HG03460 (cell line): ENCODE measurements around the gene SAMD4A.
"Not testable (repeated sequence)": the region's sequence is repeated elsewhere in the genome, so short reads cannot be mapped to it uniquely, and the experiment has no call there.

Experiments
- ATAC-seq: cut with Tn5 transposase; IDR thresholded peaks from one replicate; pipeline ENCODE4 v1.9.1; 2021; ENCODE audit not compliant: unreplicated experiment

SAMD4A gene

GRCh38 chr14:54594537-54594936, 27.6 kb downstream of the SAMD4A start:
- ATAC-seq, result no peak

DNA sequence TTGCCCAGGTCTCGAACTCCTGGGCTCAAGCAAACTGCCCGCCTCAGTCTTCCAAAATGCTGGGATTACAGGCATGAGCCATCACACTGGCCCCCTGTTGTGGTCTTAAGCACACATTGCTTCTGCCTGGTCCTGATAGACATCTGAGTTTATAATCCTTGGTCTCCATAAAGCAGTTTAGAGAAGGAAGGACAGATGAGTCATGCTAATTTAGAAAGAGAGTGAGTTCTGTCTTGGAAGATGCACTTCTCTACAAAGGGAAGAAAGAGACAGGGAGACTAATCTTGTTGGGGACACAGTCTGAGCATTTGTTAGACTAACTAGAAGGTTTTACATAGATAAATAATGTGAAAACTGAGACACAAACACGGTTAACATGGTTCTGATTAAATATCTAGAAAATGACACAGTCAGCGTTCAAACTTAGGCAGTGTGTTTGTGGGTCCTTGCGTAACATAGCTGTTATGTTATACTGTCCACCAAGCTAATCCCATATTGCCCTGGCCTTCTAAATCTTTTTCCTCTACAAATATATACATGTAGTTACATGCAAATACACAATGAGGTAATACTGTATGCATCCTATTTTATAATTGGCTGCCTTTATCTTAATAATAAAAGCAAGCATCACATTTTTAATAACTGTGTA, 31.0 kb downstream of the SAMD4A start:
- no peak for ATAC-seq

GRCh38 chr14:54599966-54600716, 33.2 kb downstream of the SAMD4A start:
- ATAC-seq, result no peak

GRCh38 chr14:54600717-54601109, 33.8 kb downstream of the SAMD4A start:
- no peak for ATAC-seq

- ATAC-seq, result no peak
These were observed 36.4 kb downstream of the SAMD4A start for GRCh38 chr14:54603362-54603761.

- ATAC-seq, result no peak
These were observed 39.2 kb downstream of the SAMD4A start for GRCh38 chr14:54606178-54606577.

DNA sequence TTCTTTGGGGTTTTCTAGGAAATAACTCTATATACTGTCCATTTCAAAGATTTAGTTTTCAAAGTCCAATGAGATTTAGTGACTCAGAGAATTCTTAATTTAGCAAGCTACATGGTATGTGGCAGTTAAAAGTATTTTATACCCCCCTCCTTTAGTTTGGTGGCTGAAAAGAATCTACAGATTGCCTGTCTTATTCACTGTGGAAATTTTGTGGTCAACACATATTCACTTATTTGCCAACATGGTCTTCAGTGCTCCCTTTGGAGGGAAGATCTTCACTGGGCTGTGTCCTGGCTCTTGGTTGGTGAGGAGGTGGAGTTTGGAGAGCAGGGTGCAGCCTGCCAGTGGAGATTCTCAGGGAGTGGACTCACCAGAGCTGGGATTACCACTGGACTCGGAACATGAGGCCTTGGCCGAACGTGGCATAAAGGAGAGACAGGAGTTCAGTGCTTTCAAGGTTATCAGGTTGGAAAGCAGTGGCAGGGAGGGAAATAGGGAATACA, 39.8 kb downstream of the SAMD4A start:
- no peak for ATAC-seq

DNA sequence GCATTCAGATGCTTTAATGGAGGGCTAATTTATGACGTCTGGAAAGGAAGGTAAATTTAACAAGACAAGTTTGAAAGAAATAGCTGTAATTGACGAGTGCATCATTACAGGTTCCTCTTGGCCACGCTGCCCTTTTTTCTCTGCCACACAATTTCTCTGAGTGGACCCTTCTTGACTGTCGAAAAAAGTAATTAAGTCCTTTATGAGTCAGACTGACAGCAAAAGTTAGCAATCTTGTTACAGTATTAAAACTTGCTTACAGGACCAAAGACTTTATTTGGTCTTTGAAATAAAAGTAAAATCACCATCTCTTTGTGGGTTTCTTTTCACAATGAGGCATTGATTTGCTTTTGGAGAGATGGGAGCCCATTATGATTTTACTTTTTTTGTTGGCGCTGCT, 42.6 kb downstream of the SAMD4A start:
- ATAC-seq, result no peak

GRCh38 chr14:54610051-54610977, 43.4 kb downstream of the SAMD4A start:
- no peak for ATAC-seq

GRCh38 chr14:54614296-54614695, 47.4 kb downstream of the SAMD4A start:
- ATAC-seq, result no peak

DNA sequence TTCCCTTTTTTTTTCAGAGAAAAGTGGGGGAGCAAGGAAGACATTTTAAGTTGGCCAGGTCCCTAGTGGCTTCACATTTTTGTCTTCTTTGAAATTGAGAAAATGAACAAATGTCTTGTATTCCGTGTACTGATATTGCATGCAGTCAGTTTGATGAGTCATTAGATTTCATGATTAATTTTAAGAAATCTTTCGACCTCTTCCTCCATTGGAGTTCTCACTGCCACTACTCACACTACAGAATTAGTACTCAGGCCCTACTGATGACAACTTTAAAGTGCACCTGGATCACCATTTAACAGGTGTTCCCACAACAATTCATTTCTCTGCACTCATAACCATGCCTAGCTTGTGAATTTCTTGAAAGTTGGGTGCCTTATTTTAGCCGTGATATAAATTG, 50.5 kb downstream of the SAMD4A start:
- ATAC-seq, result no peak

- no peak for ATAC-seq
These were observed 54.8 kb downstream of the SAMD4A start for GRCh38 chr14:54621686-54622085.

GRCh38 chr14:54622192-54622958, 55.4 kb downstream of the SAMD4A start:
- peak; percentile 74 for ATAC-seq

GRCh38 chr14:54623279-54624004, 56.5 kb downstream of the SAMD4A start:
- no peak for ATAC-seq

- ATAC-seq, result not testable (repeated sequence)
These were observed 57.1 kb downstream of the SAMD4A start for GRCh38 chr14:54624005-54624358.

GRCh38 chr14:54625112-54625511, 58.2 kb downstream of the SAMD4A start:
- ATAC-seq, result no peak

DNA sequence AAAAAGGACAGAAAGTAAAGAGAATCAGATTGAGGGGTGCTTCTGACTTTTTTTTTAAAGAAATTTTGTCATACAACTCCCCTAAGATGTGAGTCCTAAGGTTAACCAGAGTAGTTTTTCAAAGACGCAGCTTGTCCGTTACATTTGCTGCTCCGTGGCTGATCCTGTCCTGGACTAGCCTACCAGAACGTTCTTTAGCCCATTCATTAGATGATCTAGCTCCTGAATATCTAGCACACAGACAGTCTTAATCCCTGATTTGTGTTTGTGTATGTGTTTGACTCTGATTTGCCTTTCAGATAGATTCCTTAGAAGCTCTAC, 60.3 kb downstream of the SAMD4A start:
- peak; percentile 7 for ATAC-seq

DNA sequence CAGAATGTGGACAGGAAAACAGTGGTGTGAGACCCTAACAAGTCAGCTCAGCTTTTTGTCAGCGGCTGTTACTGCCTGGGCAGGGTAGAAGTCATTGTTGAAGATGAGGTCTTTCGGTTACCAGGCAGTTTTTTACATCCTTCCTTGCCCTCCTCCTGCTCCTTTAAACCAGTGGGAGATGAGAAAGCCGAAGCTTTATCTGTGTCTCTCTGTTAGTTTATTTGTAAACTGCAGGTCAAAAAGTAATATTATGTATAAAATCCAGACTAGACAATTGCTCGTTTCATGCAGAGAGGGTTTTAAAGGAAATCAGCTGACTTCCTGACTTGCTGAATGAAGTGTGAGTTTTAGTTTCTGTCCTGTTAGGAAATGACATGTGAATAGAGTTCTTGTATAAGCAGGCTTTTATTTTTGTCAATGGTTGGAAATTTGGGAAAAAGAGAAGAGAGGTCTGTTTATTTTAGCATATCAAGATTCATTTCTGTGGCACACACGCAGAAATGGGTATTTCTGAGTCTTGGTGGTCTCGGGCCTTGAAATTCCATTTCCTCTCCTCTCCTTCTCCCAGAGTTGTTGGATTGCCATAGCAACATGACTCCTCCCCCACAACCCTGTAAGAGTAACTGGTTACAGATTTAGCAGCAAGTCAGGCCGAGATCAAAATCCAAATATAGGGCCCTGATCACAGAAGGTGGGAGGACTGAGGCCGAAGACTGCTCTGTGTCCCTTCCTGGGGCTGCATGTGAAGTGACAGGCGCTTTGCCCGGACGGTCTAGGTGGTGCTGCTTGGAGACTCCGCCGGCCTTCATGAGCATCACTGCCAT, 60.8 kb downstream of the SAMD4A start:
- peak; percentile 70 for ATAC-seq

GRCh38 chr14:54629183-54629582, 62.3 kb downstream of the SAMD4A start:
- no peak for ATAC-seq
